HUDEP-2 (cell line): ENCODE results near the gene TMPRSS2.

Experiments used
- DNase-seq, 76 experiments: peaks; one replicate each; lab custom pipeline; 2025; ENCODE audit not compliant: unreplicated experiment in 76 of 76; lab: John Stamatoyannopoulos, UW

TMPRSS2 gene

DNA sequence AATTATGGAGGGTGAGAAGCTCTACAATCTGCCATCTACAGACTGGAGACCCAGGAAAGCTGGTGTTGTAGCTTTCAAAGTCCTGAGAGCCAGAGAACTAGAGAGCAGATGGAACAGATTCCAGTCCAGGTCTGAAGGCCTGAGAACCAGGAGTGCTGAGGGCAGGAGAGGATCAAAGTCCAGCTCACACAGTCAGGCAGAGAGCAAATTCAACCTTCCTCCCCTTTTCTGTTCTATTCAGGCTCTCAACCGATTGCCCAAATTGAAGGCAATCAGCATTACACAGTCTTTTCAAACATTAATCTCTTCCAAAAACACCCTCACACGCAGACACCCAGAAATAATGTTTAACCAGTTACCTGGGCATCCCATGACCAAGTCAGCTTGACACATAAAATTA is 2.5 kb upstream of the TMPRSS2 start:
- DNase-seq: no peak

DNA sequence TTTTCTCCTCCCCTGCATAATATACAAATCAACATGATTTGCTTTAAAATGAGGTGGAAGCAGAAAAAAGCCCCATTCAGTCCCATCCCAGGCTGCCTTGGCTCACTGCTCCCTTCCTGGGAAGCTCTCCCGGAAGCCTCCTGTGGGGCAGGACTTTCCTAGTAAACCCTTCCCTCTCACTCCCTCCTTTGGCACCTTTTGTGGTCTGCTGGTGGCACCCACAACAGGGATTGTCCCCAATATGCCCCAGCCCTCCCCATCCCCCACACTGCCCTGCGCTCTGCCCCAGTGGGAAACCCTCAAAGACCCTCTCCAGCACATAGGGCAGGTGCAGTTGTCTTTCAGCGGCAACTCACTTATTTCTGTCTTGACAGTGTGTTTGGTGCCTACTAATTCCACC is 1.8 kb upstream of the TMPRSS2 start:
- DNase-seq: no peak

DNA sequence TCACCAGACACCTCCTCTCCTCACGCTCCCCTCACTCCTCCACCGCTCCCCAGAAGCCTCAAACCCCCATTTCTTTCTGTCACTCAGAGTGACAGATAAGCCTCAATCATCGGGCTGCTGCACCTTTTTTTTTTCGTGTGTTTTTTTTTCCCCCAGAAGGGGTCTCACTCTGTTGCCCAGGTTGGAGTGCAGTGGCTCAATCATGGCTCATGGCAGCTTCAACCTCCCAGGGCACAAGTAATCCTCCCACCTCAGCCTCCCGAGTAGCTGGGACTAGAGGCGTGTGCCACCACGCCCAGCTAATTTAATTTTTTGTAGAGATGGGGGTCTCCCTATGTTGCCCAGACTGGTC is 1.2 kb upstream of the TMPRSS2 start:
- DNase-seq: no peak

DNA sequence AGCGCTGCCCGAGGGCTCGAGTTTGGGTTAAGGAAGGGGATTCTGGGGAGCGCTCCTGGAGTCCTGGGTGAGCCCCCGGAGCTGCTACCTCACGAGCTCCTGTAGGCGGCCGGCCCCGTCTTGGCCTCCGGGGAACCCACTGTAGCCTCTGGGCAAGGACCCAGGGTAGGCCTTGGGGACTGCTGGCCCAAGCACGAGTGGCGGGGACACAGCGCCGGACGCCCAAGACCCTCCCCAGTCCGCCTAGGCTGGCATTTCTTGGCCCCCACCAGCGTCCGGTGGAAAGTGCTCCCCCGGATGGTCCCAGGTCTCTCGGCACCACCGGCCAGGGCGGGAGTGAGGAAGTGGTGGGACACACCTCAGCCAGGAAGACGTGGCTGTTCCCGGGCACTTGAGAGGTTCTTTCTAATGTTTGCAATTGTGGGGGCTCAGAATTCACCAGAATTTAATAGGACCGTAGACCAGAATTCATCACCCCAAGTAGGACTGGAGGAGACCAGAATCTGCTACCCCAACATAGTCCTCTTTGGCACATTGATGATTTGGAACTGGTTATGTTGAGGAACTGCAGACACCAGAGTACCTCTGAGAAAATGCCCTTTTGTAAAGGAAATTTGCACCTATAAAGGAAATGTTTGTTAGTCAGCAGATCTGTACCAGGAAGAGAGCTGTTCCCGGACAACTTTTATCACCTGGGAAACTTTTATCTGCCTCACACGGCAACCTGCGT is 622 bp upstream of the TMPRSS2 start:
- DNase-seq: no peak

DNA sequence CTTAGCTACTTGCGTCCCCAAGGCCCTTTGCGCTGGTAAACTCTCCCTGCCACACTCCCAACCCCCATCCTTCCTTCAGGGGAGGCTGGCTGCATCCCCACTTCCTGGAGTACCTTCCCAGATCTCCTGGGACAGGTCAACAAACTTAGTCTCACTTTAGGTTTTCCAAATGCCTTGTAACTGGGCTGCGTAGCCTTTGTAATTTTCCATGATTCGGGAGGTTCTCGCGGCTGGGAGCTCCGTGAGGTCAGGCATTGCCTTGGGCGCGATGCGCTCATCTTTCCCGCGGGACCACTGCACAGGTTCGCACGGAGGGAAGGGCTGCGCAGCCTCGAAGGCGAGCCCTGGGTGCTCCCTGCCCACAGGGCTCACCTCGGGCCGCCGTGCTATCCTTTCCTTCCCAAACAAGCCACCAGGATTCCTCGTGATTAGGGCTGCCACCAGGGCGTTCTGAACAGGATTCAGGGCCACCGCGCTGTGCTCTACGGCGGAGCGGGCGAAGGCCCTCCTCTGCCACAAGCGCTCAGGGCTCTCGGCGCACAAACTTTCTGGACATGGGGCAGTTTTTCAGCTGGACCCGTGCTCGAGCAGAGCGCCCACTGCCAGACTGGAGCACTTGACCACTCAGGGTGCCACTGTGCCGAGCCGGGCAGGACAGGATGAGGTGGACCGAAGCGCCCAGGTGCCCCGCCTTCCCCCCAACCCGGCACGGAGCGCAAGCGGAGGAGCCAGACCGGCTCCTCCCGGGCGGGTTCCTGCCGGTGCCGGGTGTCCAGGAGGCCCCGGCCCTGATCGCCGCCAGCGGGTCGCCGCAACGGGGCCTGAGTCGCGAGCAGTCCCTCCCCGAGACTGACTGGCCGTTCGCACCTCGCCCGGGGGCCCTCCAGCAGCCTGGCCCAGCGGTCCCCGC is 1.1 kb downstream of the TMPRSS2 start:
- no peak for DNase-seq

DNA sequence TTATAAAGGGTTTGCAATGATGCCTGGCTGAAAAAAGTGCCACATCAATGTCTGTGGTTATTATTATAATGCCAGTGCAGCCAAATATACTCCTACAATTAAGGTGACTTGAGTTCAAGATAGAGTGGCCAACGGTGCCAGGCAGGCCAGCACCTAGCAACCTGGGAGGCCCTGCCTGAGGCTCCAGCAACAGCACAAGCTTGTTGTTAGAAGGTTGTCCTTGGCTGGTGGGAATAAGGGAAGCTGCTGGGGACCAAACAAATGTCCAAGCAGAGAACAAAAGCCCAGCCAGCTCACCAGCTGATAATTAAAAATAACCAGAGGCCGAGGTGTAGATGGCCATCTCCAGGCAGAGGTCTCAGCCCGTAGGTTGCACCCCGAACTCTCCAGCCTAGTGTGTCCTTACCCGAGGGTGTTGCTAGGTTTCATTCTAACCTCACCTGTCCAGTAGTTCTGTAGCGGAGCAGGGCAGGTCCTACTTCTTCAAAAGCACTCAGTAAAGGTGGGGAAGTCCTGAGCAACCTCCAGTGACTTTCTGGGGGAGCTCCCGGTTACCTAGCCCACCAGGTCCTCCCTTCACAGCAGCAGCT is 1.9 kb downstream of the TMPRSS2 start:
- DNase-seq: no peak

DNA sequence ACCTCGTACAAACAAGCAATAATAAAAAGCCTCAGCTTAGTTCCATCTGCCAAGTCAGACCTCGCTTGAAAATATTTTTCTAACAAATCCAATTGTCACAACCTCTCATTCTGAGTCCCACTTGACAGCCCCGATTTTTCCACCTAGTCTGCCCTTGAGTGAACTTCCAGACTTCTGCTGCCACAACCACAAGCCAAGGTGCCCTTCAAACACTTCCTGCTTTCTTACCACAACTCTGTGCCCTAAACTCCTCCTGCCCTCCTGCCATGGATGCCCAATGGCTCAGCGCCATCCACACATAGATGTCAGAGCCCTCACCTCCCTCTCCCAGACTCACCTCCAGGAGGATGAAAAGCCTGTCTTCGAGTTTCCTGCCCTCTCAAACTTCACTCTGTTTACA is 3.9 kb downstream of the TMPRSS2 start:
- no peak for DNase-seq

DNA sequence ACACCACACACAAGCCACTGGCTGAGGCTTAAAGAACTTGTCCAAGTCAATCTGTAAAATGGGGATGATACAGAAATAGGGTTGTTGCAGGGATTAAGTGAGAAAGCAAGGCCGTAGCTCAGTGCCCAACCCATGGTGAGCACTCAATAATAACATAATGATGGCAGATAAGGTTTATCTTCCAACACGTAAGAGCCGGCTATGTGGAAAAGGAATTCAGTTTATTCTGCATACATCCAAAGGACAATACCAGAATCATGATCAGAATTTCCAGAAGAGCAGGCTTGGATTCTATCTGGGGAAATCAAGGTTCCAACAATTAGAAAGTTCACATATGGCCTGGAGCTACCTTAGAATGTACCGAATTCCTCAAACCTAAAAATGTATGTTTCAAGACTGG is 4.6 kb downstream of the TMPRSS2 start:
- DNase-seq: no peak

DNA sequence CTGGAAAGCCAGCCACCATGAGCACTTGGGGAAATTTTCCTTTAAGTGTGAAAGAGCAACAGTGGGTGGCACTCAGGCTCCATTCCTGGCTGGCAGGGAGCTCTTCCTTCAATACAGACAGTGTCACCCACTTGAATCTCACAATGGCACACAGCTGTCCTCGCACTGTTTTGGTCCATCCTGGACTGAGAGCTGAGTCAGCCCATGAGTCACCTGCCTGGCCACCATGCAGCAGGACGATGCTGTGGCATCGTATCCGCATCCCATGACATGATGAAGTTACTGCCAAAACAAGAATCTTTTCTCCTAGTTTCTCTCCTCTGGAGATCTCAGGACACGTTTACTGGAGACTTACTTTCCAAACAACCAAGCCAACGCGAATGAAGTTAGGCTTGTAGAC is 6.0 kb downstream of the TMPRSS2 start:
- no peak for DNase-seq

DNA sequence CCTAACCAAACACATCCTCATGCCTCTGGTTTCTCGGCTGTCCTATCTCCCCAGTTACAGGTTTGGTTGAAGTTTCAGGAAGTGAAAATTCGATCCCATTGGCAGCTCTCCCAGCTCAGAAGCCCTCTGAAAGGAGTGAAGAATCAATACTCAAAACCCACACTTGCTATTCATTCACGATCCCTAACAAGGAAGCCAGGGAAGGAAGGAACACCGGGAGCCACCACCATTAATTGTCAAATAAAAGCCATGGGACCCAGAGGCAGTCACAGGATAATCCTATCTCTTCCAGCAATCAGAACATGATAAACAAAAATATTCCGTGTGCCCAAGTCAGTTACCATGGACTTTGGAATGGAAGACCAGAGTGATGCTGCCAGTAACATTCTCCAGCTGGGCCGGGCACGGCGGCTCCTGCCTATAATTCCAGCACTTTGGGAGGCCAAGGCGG is 7.0 kb downstream of the TMPRSS2 start:
- DNase-seq: no peak

DNA sequence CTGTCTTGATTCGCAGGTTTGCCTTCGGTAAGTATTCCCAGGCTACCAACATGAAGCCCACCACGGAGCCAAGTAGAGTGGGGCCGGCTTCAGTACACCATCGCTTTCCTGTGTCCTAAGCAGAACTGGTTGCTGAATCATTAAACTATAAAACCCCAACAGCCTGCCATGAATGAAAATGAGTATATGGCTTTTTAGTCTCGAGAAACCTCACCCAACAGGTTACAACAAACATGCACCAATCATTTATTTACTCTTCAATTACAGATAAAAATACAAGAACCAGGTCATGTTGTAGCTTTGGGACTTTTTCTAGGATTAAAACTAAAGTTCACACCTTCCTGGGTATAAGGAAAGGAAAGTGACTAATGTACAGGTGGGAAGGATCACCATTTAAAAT is 7.6 kb downstream of the TMPRSS2 start:
- no peak for DNase-seq

DNA sequence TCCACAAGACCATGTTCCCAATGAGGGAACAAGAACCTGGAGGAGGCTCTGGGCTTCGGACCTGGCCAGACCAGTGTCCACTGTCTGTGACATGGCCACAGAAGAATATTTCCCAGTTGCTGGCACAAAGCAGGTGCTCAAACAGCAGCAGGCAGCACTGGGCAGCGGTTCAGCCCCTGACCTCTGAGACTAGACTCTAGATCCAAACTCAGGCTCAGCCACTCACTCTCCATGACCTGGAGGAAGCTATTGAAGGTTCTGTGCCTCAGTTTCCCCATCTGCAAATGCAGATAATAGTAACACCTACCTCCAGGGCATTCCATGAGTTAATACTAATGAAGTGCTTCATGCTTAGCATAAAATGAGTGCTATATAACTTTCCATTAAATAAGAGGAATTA is 8.0 kb downstream of the TMPRSS2 start:
- no peak for DNase-seq

DNA sequence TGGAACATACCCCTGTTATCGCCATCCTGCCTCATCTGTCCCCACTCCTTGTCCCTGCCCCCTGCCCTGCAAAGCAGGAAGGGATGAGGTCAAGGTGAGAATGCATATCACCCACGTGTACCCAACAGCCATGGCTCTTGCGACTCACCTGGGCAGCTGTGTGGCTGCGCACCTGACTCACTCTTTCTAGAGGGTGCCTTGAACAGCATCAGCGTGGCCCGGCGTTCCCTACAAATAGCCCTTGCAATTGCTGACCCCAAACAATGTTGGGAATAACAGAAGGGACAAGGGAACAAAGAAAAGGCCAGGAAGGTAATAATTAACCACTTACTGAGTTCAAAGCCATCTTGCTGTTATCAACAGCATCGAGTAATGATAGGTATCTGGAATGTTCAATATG is 10.2 kb downstream of the TMPRSS2 start:
- no peak for DNase-seq

DNA sequence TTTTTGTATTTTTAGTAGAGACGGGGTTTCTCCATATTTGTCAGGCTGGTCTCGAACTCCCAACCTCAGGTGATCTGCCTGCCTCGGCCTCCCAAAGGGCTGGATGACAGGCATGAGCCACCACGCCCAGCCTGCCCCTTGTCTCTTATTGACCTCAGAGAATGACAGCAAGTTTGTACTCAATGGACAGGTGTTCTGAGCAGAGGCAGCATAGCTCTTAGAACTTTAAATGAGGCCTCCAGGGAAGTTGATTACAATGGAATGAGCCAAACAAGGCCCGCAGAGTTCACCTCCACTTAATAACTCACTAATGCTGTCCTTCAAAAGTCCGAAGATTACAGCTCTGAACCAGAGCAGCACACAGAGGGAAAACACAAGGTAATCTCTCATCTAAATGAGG is 10.9 kb downstream of the TMPRSS2 start:
- DNase-seq: no peak

DNA sequence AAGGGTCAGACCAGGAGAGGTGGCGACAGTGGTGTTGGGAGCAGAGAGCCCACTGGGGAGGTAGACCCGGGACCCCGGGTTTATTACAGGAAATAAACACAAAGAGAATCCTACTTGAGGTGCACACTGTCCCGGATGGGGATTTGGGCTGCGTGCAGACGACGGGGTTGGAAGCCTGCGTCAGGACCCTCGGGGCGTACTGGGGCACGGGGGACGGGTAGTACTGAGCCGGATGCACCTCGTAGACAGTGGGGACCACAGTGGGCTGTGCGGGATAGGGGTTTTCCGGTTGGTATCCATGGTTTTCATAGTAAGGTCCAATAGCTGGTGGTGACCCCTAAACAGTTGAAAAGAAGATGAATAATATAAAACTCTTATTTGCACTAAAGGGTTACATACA is 13.7 kb downstream of the TMPRSS2 start:
- DNase-seq: no peak

DNA sequence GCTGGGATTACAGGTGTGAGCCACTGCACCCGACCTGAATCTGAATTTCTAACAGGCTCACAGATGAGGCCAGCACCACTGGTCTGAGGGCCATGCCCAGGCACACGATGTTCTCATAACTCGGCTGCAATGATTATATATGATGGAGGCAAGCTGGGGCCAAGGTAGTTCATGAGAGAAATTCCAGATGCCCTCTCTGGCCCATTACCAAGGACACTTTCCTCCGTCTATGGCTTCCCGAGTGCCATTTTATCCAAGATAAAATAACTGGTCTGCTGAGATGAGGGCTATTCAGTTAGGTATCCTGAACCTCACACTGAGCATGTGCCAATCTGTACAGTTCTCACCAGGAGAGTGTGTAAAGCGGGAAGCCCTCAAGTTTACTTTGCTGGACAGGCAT is 16.5 kb downstream of the TMPRSS2 start:
- no peak for DNase-seq

DNA sequence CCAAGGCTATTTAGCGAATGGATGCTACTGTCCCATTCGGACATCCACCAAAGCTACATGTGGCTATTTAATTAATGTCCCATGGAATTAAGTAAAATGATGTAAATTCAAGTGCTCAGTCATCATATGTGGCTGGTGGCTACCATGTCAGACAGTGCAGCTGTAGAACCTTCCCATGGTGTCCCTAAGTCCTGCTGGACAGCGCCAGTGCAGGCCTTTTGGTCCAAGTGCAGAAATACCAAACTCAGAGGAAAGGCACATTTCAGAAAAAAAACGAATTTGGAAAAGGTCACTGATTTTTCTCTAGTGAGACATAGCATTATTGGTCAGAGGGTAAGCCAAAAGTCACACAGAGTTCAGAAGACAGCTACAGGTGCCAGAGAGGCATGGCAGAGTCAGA is 17.6 kb downstream of the TMPRSS2 start:
- DNase-seq: no peak

DNA sequence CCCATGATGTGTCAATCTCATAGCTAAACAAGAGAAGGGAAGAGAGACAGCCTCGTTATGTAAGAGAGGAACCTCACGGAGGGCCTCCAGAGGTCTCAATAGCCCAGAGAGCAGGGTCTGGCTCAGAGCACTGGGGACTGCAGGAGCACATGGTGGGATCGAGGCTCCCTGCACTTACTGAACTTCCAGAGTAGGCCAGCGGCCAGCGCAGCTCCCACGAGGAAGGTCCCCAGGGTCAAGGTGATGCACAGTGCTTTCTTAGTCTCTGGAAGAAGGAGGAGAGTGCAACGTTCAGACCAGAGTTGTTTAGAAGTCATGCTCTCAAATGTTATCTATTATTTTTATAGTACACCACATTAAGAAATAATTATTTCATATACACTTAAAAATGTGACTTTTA is 18.6 kb downstream of the TMPRSS2 start:
- no peak for DNase-seq

DNA sequence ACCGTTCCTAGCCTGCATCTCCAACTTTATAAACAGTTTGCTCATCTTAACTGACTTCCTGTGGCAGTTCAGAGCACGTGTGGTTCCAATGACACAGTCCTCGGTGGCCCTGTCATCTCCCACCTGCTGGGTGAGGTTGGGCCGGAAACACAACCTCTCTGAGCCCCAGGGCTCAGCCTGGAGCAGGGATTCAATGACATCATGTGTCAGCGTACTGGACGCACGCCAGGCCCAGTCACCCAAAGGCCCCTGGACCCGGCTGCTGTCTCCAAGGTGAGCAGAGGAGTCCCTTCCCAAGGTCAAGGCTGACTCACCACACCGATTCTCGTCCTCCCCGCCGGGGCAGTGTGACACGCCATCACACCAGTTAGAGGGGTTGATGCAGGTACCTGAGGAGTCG is 19.9 kb downstream of the TMPRSS2 start:
- no peak for DNase-seq

DNA sequence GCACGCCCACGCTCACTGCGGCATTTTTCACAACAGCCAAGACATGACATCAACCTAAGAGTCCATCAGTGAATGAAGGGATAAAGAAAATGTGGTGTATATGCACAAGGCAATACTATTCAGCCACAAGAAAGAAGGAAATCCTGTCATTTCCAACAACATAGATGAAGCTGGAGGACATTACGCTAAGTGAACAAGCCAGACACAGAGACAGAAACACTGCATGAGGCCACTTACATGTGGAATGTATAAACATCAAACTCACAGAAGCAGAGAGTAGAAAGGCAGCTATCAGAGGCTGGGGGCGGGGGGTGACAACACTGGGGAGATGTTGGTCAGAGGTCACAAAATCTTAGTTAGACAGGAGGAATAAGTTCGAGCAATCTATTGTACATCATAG is 20.9 kb downstream of the TMPRSS2 start:
- no peak for DNase-seq

DNA sequence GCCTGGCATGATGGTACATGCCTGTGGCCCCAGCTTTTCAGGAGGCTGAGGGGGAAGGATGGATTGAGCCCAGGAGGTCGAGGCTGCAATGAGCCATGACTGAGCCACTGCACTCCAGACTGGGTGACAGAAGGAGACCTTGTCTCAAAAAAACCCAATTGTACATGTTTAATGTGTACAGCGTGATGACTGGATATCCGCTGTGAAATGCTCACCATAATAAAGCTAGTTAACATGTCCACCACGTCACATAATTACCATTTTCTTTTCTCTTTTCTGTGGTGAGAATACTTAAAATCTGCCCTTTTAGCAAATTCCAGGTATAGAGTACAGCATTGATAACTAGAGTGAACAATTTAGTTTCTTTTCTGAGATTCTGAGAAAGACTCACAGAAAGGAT is 24.0 kb downstream of the TMPRSS2 start:
- DNase-seq: no peak

DNA sequence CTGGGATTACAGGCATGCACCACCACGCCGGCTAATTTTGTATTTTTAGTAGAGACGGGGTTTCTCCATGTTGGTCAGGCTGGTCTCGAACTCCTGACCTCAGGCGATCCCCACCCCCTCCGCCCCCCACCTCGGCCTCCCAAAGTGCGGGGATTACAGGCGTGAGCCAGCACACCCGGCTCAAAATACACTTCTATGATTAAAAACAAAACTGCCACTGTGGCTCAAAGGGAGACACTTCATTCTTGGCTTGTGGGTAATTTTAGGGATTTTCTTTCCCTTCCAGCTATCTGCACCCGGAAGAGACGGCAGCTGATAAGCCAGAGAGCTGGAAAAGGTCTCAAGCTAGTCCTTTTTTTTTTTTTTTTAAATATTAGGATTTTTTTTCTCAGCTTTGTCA is 24.5 kb downstream of the TMPRSS2 start:
- DNase-seq: no peak
